GM12801 (cell line): ENCODE data around the gene NKTR.

Source experiments
- TF ChIP-seq, protein P1 (sequence below): IDR thresholded peaks from one replicate; pipeline ENCODE4 v1.5.1; 2011; ENCODE audit warnings: control low read depth; ENCODE audit not compliant: insufficient read length; ENCODE audit errors: extremely low read depth

Gene NKTR

DNA sequence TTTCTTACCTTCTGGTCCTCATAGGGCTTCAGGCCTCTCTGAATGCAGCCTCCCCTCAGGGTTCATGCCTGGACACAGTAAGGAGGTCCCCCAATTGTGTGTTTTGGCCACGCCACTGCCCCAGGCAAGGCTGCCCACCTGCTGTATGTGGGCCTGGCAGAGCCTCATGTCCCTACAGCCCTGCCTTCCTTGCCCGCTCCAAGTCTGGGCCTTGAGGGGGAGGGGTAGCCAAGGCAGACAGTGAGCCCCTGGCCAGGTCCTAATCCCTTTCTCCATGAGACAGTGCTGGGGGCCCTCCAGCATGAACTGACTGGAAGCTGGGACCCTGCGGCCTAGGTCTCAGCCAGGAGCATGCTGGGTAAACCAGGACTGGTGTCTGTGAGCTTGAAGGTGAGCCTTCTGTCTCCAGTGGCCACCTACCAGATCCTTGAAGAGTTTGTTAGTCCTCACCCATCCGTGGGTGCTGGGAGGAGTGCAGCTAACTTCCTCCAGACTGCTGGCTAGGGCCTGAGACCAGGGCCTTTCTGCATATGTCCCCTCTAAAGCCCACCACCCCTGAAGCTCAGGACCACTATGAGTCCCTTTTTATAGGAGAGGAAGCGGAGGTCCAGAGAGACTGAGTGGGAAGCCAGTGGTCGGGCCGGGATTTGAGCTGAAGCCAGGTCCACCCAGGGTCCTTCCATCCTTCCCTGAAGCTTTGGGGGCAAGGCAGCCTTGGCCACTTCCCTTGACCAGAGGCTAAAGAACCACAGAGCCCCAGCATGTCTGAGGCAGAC, 61.7 kb downstream of the NKTR start:
- TF ChIP-seq, protein P1, sequence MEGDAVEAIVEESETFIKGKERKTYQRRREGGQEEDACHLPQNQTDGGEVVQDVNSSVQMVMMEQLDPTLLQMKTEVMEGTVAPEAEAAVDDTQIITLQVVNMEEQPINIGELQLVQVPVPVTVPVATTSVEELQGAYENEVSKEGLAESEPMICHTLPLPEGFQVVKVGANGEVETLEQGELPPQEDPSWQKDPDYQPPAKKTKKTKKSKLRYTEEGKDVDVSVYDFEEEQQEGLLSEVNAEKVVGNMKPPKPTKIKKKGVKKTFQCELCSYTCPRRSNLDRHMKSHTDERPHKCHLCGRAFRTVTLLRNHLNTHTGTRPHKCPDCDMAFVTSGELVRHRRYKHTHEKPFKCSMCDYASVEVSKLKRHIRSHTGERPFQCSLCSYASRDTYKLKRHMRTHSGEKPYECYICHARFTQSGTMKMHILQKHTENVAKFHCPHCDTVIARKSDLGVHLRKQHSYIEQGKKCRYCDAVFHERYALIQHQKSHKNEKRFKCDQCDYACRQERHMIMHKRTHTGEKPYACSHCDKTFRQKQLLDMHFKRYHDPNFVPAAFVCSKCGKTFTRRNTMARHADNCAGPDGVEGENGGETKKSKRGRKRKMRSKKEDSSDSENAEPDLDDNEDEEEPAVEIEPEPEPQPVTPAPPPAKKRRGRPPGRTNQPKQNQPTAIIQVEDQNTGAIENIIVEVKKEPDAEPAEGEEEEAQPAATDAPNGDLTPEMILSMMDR = no peak

DNA sequence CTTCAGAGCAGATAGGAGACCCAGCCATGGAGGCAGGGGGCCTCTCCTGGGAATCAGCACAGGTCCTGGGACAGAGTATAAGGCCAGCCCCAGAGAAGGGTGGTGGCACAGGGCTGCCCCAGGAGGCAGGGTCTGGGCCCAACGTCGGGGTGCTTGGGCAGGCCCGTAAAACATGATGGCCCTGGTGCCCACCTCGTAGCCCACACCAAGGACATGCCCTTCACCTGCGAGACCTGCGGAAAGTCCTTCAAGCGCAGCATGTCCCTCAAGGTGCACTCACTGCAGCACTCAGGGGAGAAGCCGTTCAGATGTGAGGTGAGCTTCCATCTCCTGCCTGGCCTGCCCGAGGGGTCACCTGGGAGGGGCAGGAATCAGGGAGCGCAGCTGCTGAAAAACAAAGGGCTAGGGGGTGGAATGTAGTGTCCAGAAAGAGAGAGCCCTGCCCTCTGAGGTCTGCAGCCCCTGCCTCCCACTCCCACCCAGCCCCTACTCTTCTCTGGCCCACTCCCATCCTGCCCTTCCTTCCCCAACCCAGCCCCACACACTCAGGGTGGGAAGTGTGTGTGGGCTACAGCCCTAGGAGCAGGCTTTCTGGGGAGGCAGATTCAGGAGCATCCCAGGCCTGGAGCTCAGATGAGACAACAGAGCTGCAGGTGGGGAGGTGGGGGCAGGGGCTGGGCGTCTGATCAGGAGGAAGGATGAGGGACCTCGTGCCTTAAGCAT, 62.5 kb downstream of the NKTR start:
- TF ChIP-seq, protein P1 = no peak

DNA sequence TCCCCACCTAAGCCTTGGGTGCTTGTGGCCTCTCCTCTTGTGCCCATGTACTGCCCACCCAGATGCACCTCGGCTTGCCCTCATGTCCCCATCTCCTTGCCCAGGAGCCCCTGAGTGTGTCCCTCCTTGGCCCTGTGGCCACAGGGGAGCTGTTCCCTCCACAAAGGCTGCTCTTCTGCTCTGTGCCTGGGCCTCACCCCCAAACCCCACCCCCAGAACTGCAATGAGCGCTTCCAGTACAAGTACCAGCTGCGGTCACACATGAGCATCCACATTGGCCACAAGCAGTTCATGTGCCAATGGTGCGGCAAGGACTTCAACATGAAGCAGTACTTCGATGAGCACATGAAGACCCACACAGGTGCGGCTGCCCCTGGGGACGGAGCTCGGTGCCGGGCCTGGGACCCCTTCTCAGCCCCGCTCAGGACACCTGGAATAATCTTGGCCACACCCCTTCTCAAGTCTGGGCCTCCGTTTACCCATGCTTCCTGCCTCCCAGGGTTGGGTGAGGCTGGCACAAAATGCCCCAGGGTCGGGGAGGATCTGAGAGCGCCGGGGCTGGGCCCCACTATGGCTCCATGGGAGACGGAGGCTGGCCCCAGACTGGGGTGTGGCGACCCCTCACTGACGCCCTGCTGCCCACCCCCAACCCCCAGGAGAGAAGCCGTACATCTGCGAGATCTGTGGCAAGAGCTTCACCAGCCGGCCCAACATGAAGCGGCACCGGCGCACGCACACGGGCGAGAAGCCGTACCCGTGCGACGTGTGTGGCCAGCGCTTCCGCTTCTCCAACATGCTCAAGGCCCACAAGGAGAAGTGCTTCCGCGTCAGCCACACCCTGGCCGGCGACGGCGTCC, 63.3 kb downstream of the NKTR start:
- TF ChIP-seq, protein P1 = no peak

DNA sequence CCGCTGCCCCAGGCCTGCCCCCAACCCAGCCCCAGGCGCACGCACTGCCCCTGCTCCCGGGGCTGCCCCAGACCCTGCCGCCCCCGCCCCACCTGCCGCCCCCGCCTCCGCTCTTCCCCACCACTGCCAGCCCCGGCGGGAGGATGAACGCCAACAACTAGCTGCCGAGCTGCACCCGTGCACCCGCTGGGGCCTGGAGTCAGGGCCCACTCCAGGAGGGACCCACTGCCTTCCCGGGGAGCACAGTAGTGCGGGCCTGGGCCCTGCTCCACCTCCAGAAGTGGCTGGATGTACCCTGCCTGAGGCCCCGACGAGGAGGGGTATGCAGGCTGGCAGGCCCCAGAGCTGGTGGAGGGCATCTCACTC, 63.9 kb downstream of the NKTR start:
- TF ChIP-seq, protein P1 = no peak

DNA sequence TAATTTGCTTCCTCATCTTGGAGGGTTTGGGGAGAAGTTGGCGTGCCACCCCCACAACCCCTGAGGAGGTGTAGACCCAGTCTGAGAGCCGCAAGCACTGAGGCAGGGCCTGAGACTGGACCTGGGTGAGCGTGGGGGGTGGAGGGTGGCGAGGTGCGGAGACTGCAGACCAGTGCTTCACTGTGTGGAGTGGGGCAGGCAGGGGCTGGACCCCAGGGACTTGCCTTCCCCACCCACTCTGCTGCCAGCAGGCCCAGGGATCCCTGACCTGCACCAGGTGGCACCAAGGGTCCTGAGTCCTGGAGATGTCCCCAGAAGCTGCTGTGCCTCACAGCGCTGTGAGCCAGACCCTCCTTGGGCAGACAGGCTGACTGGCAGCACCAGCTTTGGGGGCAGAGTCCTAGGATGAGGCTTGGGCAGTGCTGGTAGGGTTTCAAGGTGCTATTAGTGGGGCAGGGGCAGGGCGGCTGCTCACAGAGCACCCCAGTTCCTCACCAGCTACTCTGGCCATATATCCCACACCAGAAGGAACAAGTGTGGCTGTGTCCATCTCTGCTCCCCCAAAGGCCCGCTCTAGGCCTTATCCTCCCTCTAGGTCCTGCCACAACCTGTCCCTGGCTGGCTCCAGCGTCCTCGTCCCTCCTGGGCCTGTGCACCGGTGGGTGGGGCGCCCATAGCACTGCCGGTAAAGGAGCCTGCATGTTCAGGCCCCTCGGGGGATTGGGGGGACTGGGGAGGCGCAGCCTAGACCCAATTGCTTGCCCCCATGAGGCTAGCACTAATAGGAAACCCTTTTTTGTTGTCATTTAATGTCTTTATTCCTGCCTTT, 64.8 kb downstream of the NKTR start:
- TF ChIP-seq, protein P1 = no peak

DNA sequence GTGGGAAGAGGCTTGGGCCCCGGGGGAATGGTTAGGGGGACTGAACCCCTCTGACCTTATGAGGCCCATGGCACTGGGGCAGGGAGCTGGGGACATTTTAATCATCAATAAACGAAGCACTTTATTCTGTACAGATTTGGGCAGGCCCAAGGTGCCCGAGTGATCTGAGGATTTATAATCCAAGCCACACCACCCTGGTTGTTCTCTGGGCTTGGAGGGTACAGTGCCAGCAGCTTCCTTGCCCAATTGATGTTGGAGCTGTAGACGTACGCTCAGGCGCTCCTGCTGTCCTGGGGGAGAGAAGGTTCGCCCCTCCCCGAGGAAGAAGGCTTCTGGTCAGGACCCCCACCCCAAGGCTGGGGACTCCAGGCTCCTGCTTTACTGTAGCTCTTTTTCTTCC, 65.5 kb downstream of the NKTR start:
- TF ChIP-seq, protein P1 = no peak
